K562 (cell line): ENCODE results near the gene UNC119. TPM values are rescaled to one million over a fixed set of nuclear protein-coding genes. Genes with fewer than 3 reads are reported as not detected.

ENCODE experiments used
- ATAC-seq: fragments of 200-7000 bp; cut with Tn5 transposase; 3 replicates; pipeline ENCODE4 v1.9.1; 2020; ENCODE audit warnings: moderate library complexity
- BruUV-seq: library from RNA; stranded (reverse); fragments of 400-500 nt; replicated peaks from 2 replicates; lab custom pipeline; 2021; lab: Mats Ljungman, UMichigan
- CTCF ChIA-PET: fragments of 300-600 bp; formaldehyde crosslinking; extraction: SDS; loops from one replicate; lab custom pipeline; 2021; ENCODE audit warnings: low intra/inter-chr PET ratio; lab: Yijun Ruan, JAX
- POLR2A ChIA-PET: fragments of 300-600, 350-650 bp; sonication (Branson Sonifier 250); formaldehyde crosslinking; extraction: SDS; loops from one replicate; lab custom pipeline; 2021; ENCODE audit warnings: antibody characterized with exemption, inconsistent platforms; lab: Yijun Ruan, JAX
- DNase-seq, 4 experiments: peaks; one replicate each; pipeline versions ENCODE4 v3.0.0 to v3.0.0-alpha.2; 2011 to 2018; ENCODE audit warnings: low spot score in 3 of 4, mixed read lengths in 3 of 4; ENCODE audit errors: extremely low read depth in 1 of 4
- FAIRE-seq: peaks from 2 replicates; lab custom pipeline; 2011; peaks lifted over from hg19 to GRCh38; lab: Jason Lieb, UNC
- H2AFZ ChIP-seq: 2 replicates; pipeline ENCODE4 v1.6.0; 2011; ENCODE audit warnings: low read depth, low read length, control low read depth, inconsistent platforms
- H3K27ac ChIP-seq: fragments of 200-600 bp; 3 replicates; pipeline ENCODE4 v1.8.0; 2011; ENCODE audit warnings: low read depth, mild to moderate bottlenecking, control low read depth, inconsistent platforms, low read length, moderate library complexity, mixed read lengths; ENCODE audit errors: extremely low read depth
- H3K27me3 ChIP-seq, 2 experiments: fragments of 300-600 bp in 1 of 2; 2 replicates in 1 of 2; 3 replicates in 1 of 2; pipeline versions ENCODE4 v1.6.0 to v1.8.0; 2011; ENCODE audit warnings: inconsistent platforms in 2 of 2, low read length in 2 of 2, mild to moderate bottlenecking in 1 of 2, mixed read lengths in 1 of 2, moderate library complexity in 1 of 2; ENCODE audit not compliant: control insufficient read depth in 2 of 2, insufficient read depth in 2 of 2
- H3K36me3 ChIP-seq: fragments of 300-600 bp; 3 replicates; pipeline ENCODE4 v1.8.0; 2011; ENCODE audit warnings: mild to moderate bottlenecking, low read length, inconsistent platforms; ENCODE audit not compliant: control insufficient read depth, insufficient read depth
- H3K4me1 ChIP-seq, 2 experiments: fragments of 200-600 bp in 1 of 2; replicated peaks in 1 of 2; 2 replicates in 1 of 2; 3 replicates in 1 of 2; pipeline versions ENCODE4 v1.5.1 to v1.8.0; 2011; ENCODE audit warnings: inconsistent platforms in 2 of 2, low read length in 2 of 2, mild to moderate bottlenecking in 1 of 2, mixed read lengths in 1 of 2, moderate library complexity in 1 of 2; ENCODE audit not compliant: control insufficient read depth in 2 of 2, insufficient read depth in 2 of 2
- H3K4me2 ChIP-seq: 2 replicates; pipeline ENCODE4 v1.6.1; 2011; ENCODE audit warnings: low read length, control low read depth, inconsistent platforms, mixed read lengths; ENCODE audit not compliant: insufficient read depth
- H3K4me3 ChIP-seq: fragments of 200-600 bp; sonication (generic), shearing (Covaris generic); 2 replicates; pipeline ENCODE4 v1.5.1; 2016; ENCODE audit warnings: control low read depth, inconsistent platforms
- H3K79me2 ChIP-seq: fragments of 200-600 bp; 3 replicates; pipeline ENCODE4 v1.8.0; 2011; ENCODE audit warnings: low read length, inconsistent platforms; ENCODE audit not compliant: control insufficient read depth, insufficient read depth
- H3K9ac ChIP-seq, 2 experiments: 2 replicates each; pipeline versions ENCODE4 v1.6.0 to v1.6.1; 2011; ENCODE audit warnings: low read depth in 2 of 2, low read length in 2 of 2, control low read depth in 1 of 2, inconsistent platforms in 1 of 2, mild to moderate bottlenecking in 1 of 2, mixed read lengths in 1 of 2; ENCODE audit not compliant: insufficient read depth in 1 of 2
- H3K9me1 ChIP-seq: one replicate; pipeline ENCODE4 v1.6.0; 2011; ENCODE audit warnings: inconsistent platforms, mild to moderate bottlenecking, low read length, moderate library complexity; ENCODE audit not compliant: control insufficient read depth, insufficient read depth
- H3K9me3 ChIP-seq: replicated peaks from 2 replicates; pipeline ENCODE4 v1.5.1; 2011; ENCODE audit warnings: low read depth, low read length, inconsistent platforms; ENCODE audit not compliant: control insufficient read depth, insufficient read depth
- H4K20me1 ChIP-seq: replicated peaks from 2 replicates; pipeline ENCODE4 v1.6.1; 2011; ENCODE audit warnings: low read length, inconsistent platforms, mixed read lengths; ENCODE audit not compliant: control insufficient read depth, insufficient read depth
- ADNP ChIP-seq: fragments of 200-800 bp; sonication (Bioruptor generic); IDR thresholded peaks from 2 replicates; pipeline ENCODE4 v1.6.1; 2016; ENCODE audit warnings: missing genetic modification characterization, missing compliant biosample characterization
- BCOR ChIP-seq: fragments of 450-650 bp; IDR thresholded peaks from 2 replicates; pipeline ENCODE4 v1.6.1; 2016
- CBFA2T3 ChIP-seq: fragments of 450-650 bp; IDR thresholded peaks from 2 replicates; pipeline ENCODE4 v1.6.1; 2017
- ESRRA ChIP-seq: fragments of 450-650 bp; IDR thresholded peaks from 2 replicates; pipeline ENCODE4 v1.6.1; 2014; ENCODE audit warnings: low read depth, mild to moderate bottlenecking, moderate library complexity, borderline replicate concordance
- HMG20A ChIP-seq: fragments of 450-650 bp; formaldehyde crosslinking; conservative IDR thresholded peaks from 2 replicates; pipeline ENCODE4 v1.4.0; 2020; ENCODE audit warnings: mild to moderate bottlenecking, mixed read lengths
- KDM1A ChIP-seq, 2 experiments: fragments of 450-650 bp; IDR thresholded peaks; 2 replicates each; pipeline ENCODE4 v1.6.1; 2016; ENCODE audit warnings: mild to moderate bottlenecking in 2 of 2
- RBM25 ChIP-seq: fragments of 200-400 bp; formaldehyde crosslinking; IDR thresholded peaks from 2 replicates; pipeline ENCODE4 v1.6.1; 2018; ENCODE audit warnings: low read length, low read depth, moderate library complexity; ENCODE audit not compliant: severe bottlenecking
- SMARCA5 ChIP-seq: fragments of 450-650 bp; IDR thresholded peaks from 2 replicates; pipeline ENCODE4 v1.6.1; 2016
- ZFP36 ChIP-seq: fragments of 150-350 bp; IDR thresholded peaks from 2 replicates; pipeline ENCODE4 v1.6.1; 2018; ENCODE audit warnings: low read length, low read depth; ENCODE audit not compliant: partially characterized antibody
- ZNF668 ChIP-seq: fragments of 250-450 bp; sonication (Bioruptor Pico); IDR thresholded peaks from 2 replicates; pipeline ENCODE4 v1.8.0; 2022; ENCODE audit warnings: mild to moderate bottlenecking, inconsistent platforms
- WGBS: fragments of 100-300 bp; shearing (Covaris generic); methylation state at CpG from one replicate; pipeline ENCODE4 v1.1.6; 2016; ENCODE audit warnings: low coverage, mixed read lengths; ENCODE audit not compliant: insufficient coverage; ENCODE audit errors: missing lambda C conversion rate; 5-methylcytosine and 5-hydroxymethylcytosine counted together
- in situ Hi-C: fragments of 300-500 bp; cut with MboI; formaldehyde crosslinking; loops from 4 replicates; pipeline ENCODE4 v1.15.0; 2018; ENCODE audit warnings: inconsistent platforms, mixed read lengths
- intact Hi-C: fragments of 100-400 bp; cut with micrococcal nuclease; formaldehyde crosslinking; loops from 2 replicates; pipeline ENCODE4 v1.14.2; 2022
- polyA plus RNA-seq, 8 experiments: library from polyadenylated mRNA; depleted of rRNA in 4 of 8; stranded (reverse) in 5 of 8; unstranded in 3 of 8; fragments of >200 nt; fragmentation: Nextera tagmentation in 2 of 8; fragmentation: Illumina TruSeq in 1 of 8; extraction: Ambion mirVana in 2 of 8; extraction: Trizol in 1 of 8; gene quantifications; 2 replicates each; pipeline versions ENCODE4 v1.2.1 to v1.2.3, GENCODE V29; 2011 to 2014; ENCODE audit warnings: inconsistent platforms in 1 of 8, missing spikeins in 1 of 8
- total RNA-seq, 7 experiments: library from RNA; depleted of rRNA in 6 of 7; stranded (reverse); fragments of >200 nt in 6 of 7; fragmentation: Illumina TruSeq in 2 of 7; extraction: Trizol in 2 of 7; gene quantifications; 2 replicates each; pipeline versions ENCODE4 v1.2.1 to v1.2.3, GENCODE V29; 2011 to 2021; ENCODE audit warnings: low replicate concordance in 1 of 7

Gene UNC119
- total and polyA plus RNA-seq, 9 of the 15 experiments (the other 6 are each of a cell fraction or from before 2014, with no cell fraction given), result 0.37 to 47.7 (median 16.3) TPM

DNA sequence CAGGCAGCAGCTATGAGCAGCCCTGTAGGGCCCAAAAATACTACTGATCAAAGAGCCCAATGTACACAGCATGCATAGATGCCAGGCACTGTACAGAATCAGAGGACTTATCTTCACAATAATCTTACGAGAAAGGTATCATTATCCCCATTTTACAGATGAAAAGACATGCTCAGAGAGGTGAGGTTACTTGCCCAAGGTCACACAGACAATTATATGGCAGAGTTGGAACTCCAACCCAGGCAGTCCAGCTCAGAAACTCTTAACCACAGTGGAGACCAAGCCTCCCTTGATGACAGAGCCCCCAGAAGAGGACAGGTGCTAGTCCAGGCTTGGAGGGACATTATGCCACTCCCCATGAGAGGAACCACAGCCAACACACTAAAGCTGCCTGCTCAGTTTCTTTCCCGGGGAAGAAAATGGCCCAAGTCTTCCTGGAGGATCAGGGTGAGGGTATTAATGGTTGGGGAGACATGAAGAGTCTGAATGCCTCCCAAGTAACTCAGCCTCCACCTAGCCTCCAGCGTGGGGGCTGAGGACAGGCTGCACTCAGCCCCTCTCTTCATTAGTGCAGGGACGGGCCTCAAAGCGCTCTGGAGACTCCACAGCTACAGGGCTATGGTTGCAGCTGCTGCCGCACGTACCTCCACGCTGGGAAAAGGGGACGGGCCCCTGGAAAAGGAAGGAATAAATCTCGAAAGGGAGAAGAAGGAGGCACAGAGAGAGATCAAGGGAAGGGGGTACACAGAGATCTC, 826 bp downstream of the UNC119 start:
- TF ChIP-seq BCOR (peak; percentile 91), KDM1A (IDR thresholded peaks at IDR 0.05) (peak; percentile 38 to 79; a peak in 3 of 4 replicates), CBFA2T3 (no peak), SMARCA5 (peak; percentile 57; the same call in 1 of the 2 replicates), ZFP36 (peak; percentile 59), ADNP (peak; percentile 47; the same call in 1 of the 2 replicates), ESRRA (peak; percentile 76), ZNF668 (CRISPR knock-in tag) (no peak), HMG20A (no peak), RBM25 (peak; percentile 59)
- TF ChIP-seq, all 486 proteins: peak for 7
- Histone ChIP-seq H3K27ac (no peak overlapping the region), H3K79me2 (peaks cover 3% of the 10 kb centered on the region; the same call in 2 of the 3 replicates), H3K9me3 (no peaks in the 10 kb centered on the region), H3K9ac (peak overlapping the region; percentile 26 to 90; a peak in 3 of 4 replicates), H3K4me3 (peak overlapping the region; percentile 75), H3K36me3 (peaks cover 41% of the 10 kb centered on the region), H2AFZ (peak overlapping the region; percentile 34), H4K20me1 (peaks cover 4% of the 10 kb centered on the region), H3K9me1 (peaks cover 4% of the 10 kb centered on the region), H3K4me2 (peak overlapping the region; percentile 80), H3K4me1 (peaks cover 13 to 27% of the 10 kb centered on the region in 2 experiments; a peak in 4 of 5 replicates), H3K27me3 (no peaks in the 10 kb centered on the region)
- peak; percentile 19 for ATAC-seq
- CTCF ChIA-PET, result no interaction called here
- POLR2A ChIA-PET, result interaction anchor here (0.6 to 1.5 kb wide), 6 partner anchors 8 to 152 kb away, joined by 3 to 6 read pairs (median 4); partner anchors contain the start of gene ALDOC
- intact Hi-C loops (no loop called here), in situ Hi-C loops (no loop called here)
- 16% methylated on average over 8 of the region's 10 CpGs for WGBS
- FAIRE-seq, result peak; percentile 65
- DNase-seq, result peak in 1 of 4 experiments; percentile 29
- no TSS peak for BruUV-seq
